ENCODE data around the gene KCNIP4.

Gene KCNIP4

GRCh38 chr4:21697583-21697982 is 251.0 kb downstream of the KCNIP4 start:
- no peak overlapping the region for H3K27ac Mint-ChIP-seq
- no peaks in the 10 kb centered on the region for H3K27me3 Mint-ChIP-seq (ENCODE audit: low read depth, poor library complexity)
- peak; percentile 57 for DNase-seq
- peak overlapping the region; percentile 45 for H3K4me3 Mint-ChIP-seq
- H3K9me3 Mint-ChIP-seq: no peaks in the 10 kb centered on the region
- H3K36me3 Mint-ChIP-seq (ENCODE audit: low read depth): no peaks in the 10 kb centered on the region
- no peak for TF ChIP-seq CTCF (IDR thresholded peaks at IDR 0.05)
- peaks cover 17% of the 10 kb centered on the region for H3K4me1 Mint-ChIP-seq

- H3K36me3 Mint-ChIP-seq (ENCODE audit: low read depth): no peaks in the 10 kb centered on the region
- no peak for TF ChIP-seq CTCF (IDR thresholded peaks at IDR 0.05)
- H3K27me3 Mint-ChIP-seq (ENCODE audit: low read depth, poor library complexity): no peaks in the 10 kb centered on the region
- H3K27ac Mint-ChIP-seq: no peak overlapping the region
- DNase-seq: no peak
- H3K9me3 Mint-ChIP-seq: peaks cover 4% of the 10 kb centered on the region
- H3K4me3 Mint-ChIP-seq: no peak overlapping the region
- H3K4me1 Mint-ChIP-seq: peaks cover 17% of the 10 kb centered on the region
Observed at GRCh38 chr4:21695141-21695540, 253.4 kb downstream of the KCNIP4 start.

GRCh38 chr4:21692241-21692640 is 256.3 kb downstream of the KCNIP4 start:
- Mint-ChIP-seq H3K27me3 (ENCODE audit: low read depth, poor library complexity) (no peaks in the 10 kb centered on the region), H3K36me3 (ENCODE audit: low read depth) (no peaks in the 10 kb centered on the region), H3K9me3 (peaks cover 4% of the 10 kb centered on the region), H3K27ac (no peak overlapping the region), H3K4me1 (peaks cover under 1% of the 10 kb centered on the region), H3K4me3 (no peak overlapping the region)
- DNase-seq: no peak
- TF ChIP-seq CTCF (IDR thresholded peaks at IDR 0.05): no peak

- Mint-ChIP-seq H3K4me3 (no peak overlapping the region), H3K36me3 (ENCODE audit: low read depth) (no peaks in the 10 kb centered on the region), H3K4me1 (no peaks in the 10 kb centered on the region), H3K27ac (peak overlapping the region; percentile 3), H3K9me3 (peaks cover 4% of the 10 kb centered on the region), H3K27me3 (ENCODE audit: low read depth, poor library complexity) (no peaks in the 10 kb centered on the region)
- no peak for TF ChIP-seq CTCF (IDR thresholded peaks at IDR 0.05)
- DNase-seq: no peak
Observed at GRCh38 chr4:21688596-21689265, 259.8 kb downstream of the KCNIP4 start.

GRCh38 chr4:21685911-21686310 is 262.7 kb downstream of the KCNIP4 start:
- H3K27ac Mint-ChIP-seq: no peak overlapping the region
- H3K4me1 Mint-ChIP-seq: no peaks in the 10 kb centered on the region
- peaks cover 4% of the 10 kb centered on the region for H3K9me3 Mint-ChIP-seq
- H3K27me3 Mint-ChIP-seq (ENCODE audit: low read depth, poor library complexity): no peaks in the 10 kb centered on the region
- H3K36me3 Mint-ChIP-seq (ENCODE audit: low read depth): no peaks in the 10 kb centered on the region
- H3K4me3 Mint-ChIP-seq: no peak overlapping the region
- TF ChIP-seq CTCF (IDR thresholded peaks at IDR 0.05): no peak
- DNase-seq: no peak

- no peak for TF ChIP-seq CTCF (IDR thresholded peaks at IDR 0.05)
- H3K36me3 Mint-ChIP-seq (ENCODE audit: low read depth): no peaks in the 10 kb centered on the region
- no peak overlapping the region for H3K4me3 Mint-ChIP-seq
- H3K4me1 Mint-ChIP-seq: no peaks in the 10 kb centered on the region
- no peak overlapping the region for H3K27ac Mint-ChIP-seq
- no peak for DNase-seq
- no peaks in the 10 kb centered on the region for H3K27me3 Mint-ChIP-seq (ENCODE audit: low read depth, poor library complexity)
- no peaks in the 10 kb centered on the region for H3K9me3 Mint-ChIP-seq
Observed at GRCh38 chr4:21680326-21680898, 268.2 kb downstream of the KCNIP4 start.

All from nephron progenitor cell (in vitro differentiated cells).